OCI-LY1 (cell line): ENCODE data around the gene ITGA5.

ENCODE experiments used
- CTCF ChIP-seq: fragments of 200-600 bp; sonication (generic), shearing (Covaris generic); IDR thresholded peaks from 2 replicates; pipeline ENCODE4 v1.5.1; 2017; ENCODE audit warnings: mild to moderate bottlenecking, antibody characterized with exemption, low read length, moderate library complexity, mixed read lengths
- EZH2 ChIP-seq: fragments of 200-600 bp; sonication (generic), shearing (Covaris generic); IDR thresholded peaks from 2 replicates; pipeline ENCODE4 v1.8.0; 2017; ENCODE audit warnings: borderline replicate concordance, mixed run types, mild to moderate bottlenecking, antibody characterized with exemption, low read length, moderate library complexity, mixed read lengths

DNA sequence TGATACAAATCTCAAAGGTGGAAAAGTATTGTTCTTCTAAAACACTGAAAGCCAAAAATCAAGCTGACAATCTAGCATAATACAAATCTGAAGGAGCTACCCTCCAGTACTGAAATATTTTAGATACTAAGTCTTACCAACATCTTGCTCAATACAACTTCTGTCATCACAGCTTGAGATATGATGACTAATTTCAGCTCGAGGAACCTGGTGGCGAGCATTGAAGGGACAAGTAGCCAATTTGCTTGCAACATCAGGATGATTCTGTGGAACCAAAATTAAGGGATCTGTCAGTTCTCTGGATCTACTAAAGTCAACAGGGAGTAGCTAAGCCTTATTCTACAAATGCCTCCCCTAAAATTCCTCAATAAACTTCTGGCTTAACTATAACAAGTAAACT is 44.0 kb upstream of the ITGA5 start:
- no peak for TF ChIP-seq EZH2
- no peak for TF ChIP-seq CTCF
